C4-2B (cell line): Measurements from ENCODE around the gene CDC42SE2.

Experiments used
- CTCF ChIP-seq: fragments of 450-650 bp; conservative IDR thresholded peaks from 2 replicates; pipeline ENCODE4 v1.5.1; 2017; ENCODE audit warnings: mild to moderate bottlenecking
- ZFX ChIP-seq: fragments of 450-650 bp; IDR thresholded peaks from 2 replicates; pipeline ENCODE4 v1.6.1; 2017

- TF ChIP-seq ZFX = no peak
- no peak for TF ChIP-seq CTCF
These were observed 94.1 kb downstream of the CDC42SE2 start for GRCh38 chr5:131357739-131358561.
